ENCODE results near the gene CD34. TPM values are rescaled to one million over a fixed set of nuclear protein-coding genes. Genes with fewer than 3 reads are reported as not detected.

Gene CD34
- total RNA-seq, 1 donor from 2014 or later, result not detected

GRCh38 chr1:207840380-207840779, 70.5 kb downstream of the CD34 start:
- H3K4me1 Mint-ChIP-seq (ENCODE audit: unreplicated experiment), result no peaks in the 10 kb centered on the region
- H3K9me3 Mint-ChIP-seq (ENCODE audit: unreplicated experiment), result no peaks in the 10 kb centered on the region
- no peak for DNase-seq (ENCODE audit: extremely low spot score, unreplicated experiment)
- H3K4me3 Mint-ChIP-seq (ENCODE audit: unreplicated experiment), result no peak overlapping the region
- no peaks in the 10 kb centered on the region for H3K27me3 Mint-ChIP-seq (ENCODE audit: unreplicated experiment)
- H3K27ac Mint-ChIP-seq (ENCODE audit: unreplicated experiment), result no peak overlapping the region
- H3K36me3 Mint-ChIP-seq (ENCODE audit: unreplicated experiment), result peaks cover 3% of the 10 kb centered on the region
- no peak for TF ChIP-seq CTCF (IDR thresholded peaks at IDR 0.05)

GRCh38 chr1:207839083-207839413, 71.9 kb downstream of the CD34 start:
- Mint-ChIP-seq H3K36me3 (ENCODE audit: unreplicated experiment) (peaks cover 3% of the 10 kb centered on the region), H3K27me3 (ENCODE audit: unreplicated experiment) (no peaks in the 10 kb centered on the region), H3K4me1 (ENCODE audit: unreplicated experiment) (no peaks in the 10 kb centered on the region), H3K9me3 (ENCODE audit: unreplicated experiment) (no peaks in the 10 kb centered on the region), H3K27ac (ENCODE audit: unreplicated experiment) (no peak overlapping the region), H3K4me3 (ENCODE audit: unreplicated experiment) (no peak overlapping the region)
- no peak for TF ChIP-seq CTCF (IDR thresholded peaks at IDR 0.05)
- no peak for DNase-seq (ENCODE audit: extremely low spot score, unreplicated experiment)

- no peaks in the 10 kb centered on the region for H3K4me1 Mint-ChIP-seq (ENCODE audit: unreplicated experiment)
- no peak overlapping the region for H3K27ac Mint-ChIP-seq (ENCODE audit: unreplicated experiment)
- no peaks in the 10 kb centered on the region for H3K9me3 Mint-ChIP-seq (ENCODE audit: unreplicated experiment)
- H3K36me3 Mint-ChIP-seq (ENCODE audit: unreplicated experiment), result peaks cover under 1% of the 10 kb centered on the region
- no peak overlapping the region for H3K4me3 Mint-ChIP-seq (ENCODE audit: unreplicated experiment)
- no peaks in the 10 kb centered on the region for H3K27me3 Mint-ChIP-seq (ENCODE audit: unreplicated experiment)
- DNase-seq (ENCODE audit: extremely low spot score, unreplicated experiment), result no peak
- no peak for TF ChIP-seq CTCF (IDR thresholded peaks at IDR 0.05)
Observed at GRCh38 chr1:207838156-207839082, 72.5 kb downstream of the CD34 start.

GRCh38 chr1:207837673-207838072, 73.3 kb downstream of the CD34 start:
- H3K4me1 Mint-ChIP-seq (ENCODE audit: unreplicated experiment), result no peaks in the 10 kb centered on the region
- no peak for TF ChIP-seq CTCF (IDR thresholded peaks at IDR 0.05)
- H3K36me3 Mint-ChIP-seq (ENCODE audit: unreplicated experiment), result no peaks in the 10 kb centered on the region
- no peak overlapping the region for H3K27ac Mint-ChIP-seq (ENCODE audit: unreplicated experiment)
- H3K4me3 Mint-ChIP-seq (ENCODE audit: unreplicated experiment), result no peak overlapping the region
- no peaks in the 10 kb centered on the region for H3K9me3 Mint-ChIP-seq (ENCODE audit: unreplicated experiment)
- H3K27me3 Mint-ChIP-seq (ENCODE audit: unreplicated experiment), result no peaks in the 10 kb centered on the region
- DNase-seq (ENCODE audit: extremely low spot score, unreplicated experiment), result no peak

- Mint-ChIP-seq H3K4me3 (ENCODE audit: unreplicated experiment) (no peak overlapping the region), H3K27me3 (ENCODE audit: unreplicated experiment) (no peaks in the 10 kb centered on the region), H3K4me1 (ENCODE audit: unreplicated experiment) (no peaks in the 10 kb centered on the region), H3K27ac (ENCODE audit: unreplicated experiment) (no peak overlapping the region), H3K9me3 (ENCODE audit: unreplicated experiment) (no peaks in the 10 kb centered on the region), H3K36me3 (ENCODE audit: unreplicated experiment) (no peaks in the 10 kb centered on the region)
- DNase-seq (ENCODE audit: extremely low spot score, unreplicated experiment), result no peak
- no peak for TF ChIP-seq CTCF (IDR thresholded peaks at IDR 0.05)
Observed at GRCh38 chr1:207836591-207837347, 74.2 kb downstream of the CD34 start.

Measured in osteocyte (in vitro differentiated cells).